Right lobe of liver (tissue), 4 donors: ENCODE measurements around the gene NDE1.

Experiments used
- CTCF ChIP-seq, 4 donors: fragments of 200-600 bp in 3 of 4; fragments of 450-650 bp in 1 of 4; IDR thresholded peaks; one replicate each; pipeline versions ENCODE4 v1.5.1 to v1.8.0; 2016 to 2022; ENCODE audit warnings: antibody characterized with exemption in 4 of 4, mild to moderate bottlenecking in 2 of 4
- POLR2A ChIP-seq: fragments of 450-650 bp; IDR thresholded peaks from one replicate; pipeline ENCODE4 v1.6.1; 2017; ENCODE audit warnings: antibody characterized with exemption, mild to moderate bottlenecking
- donor health status: DM: no; HTN: no; CAD: no.
- donor health status: DM: no; HTN: no; CAD: no.
- donor health status: DM: no; HTN: yes; CAD: no.

- TF ChIP-seq CTCF (IDR thresholded peaks at IDR 0.05), result no peak
- TF ChIP-seq POLR2A, result no peak
Measured at GRCh38 chr16:15770107-15770506, 120.1 kb downstream of the NDE1 start.
